Measurements from ENCODE around the gene YPEL1. TPM values are rescaled to one million over a fixed set of nuclear protein-coding genes. Genes with fewer than 3 reads are reported as not detected.
"Not testable (repeated sequence)": the region's sequence is repeated elsewhere in the genome, so short reads cannot be mapped to it uniquely, and the experiment has no call there.

Gene YPEL1
- total and polyA plus RNA-seq, 10 of the 15 experiments (the other 5 are each of a cell fraction or from before 2014, with no cell fraction given), result 0.13 to 5.0 (median 1.6) TPM

DNA sequence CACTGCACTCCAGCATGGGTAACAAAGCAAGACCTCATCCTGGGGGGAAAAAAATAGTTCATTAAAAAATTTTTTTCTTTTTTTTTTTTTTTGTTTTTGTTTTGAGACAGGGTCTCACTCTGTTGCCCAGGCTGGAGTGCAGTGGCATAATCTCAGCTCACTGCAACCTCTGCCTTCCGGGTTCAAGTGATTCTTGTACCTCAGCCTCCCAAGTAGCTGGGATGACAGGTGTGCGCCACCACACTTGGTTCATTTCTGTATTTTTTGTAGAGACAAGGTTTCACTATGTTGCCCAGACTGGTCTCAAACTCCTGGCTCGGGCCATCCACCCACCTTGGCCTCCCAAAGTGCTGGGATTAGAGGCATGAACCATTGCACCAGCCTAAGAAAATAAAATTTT lies 11.1 kb downstream of the YPEL1 start:
- H3K27me3 ChIP-seq (replicated peaks in 1 of 2; ENCODE audit: control insufficient read depth in 2 of 2, insufficient read depth in 2 of 2, low read length in 1 of 2); FAIRE-seq; H3K9ac ChIP-seq (ENCODE audit: control insufficient read depth, insufficient read depth, low read length); ATAC-seq; H3K9me3 ChIP-seq (replicated peaks; ENCODE audit: control insufficient read depth, insufficient read depth, low read length); SMC1A ChIA-PET (ENCODE audit: uncharacterized antibody, unreplicated experiment); H3K4me1 ChIP-seq (ENCODE audit: control insufficient read depth, insufficient read depth, low read length); H4K20me1 ChIP-seq (ENCODE audit: control insufficient read depth, insufficient read depth); H3K36me3 ChIP-seq (ENCODE audit: control insufficient read depth in 2 of 2, insufficient read depth in 2 of 2, low read length in 1 of 2); H3K27ac ChIP-seq (ENCODE audit: control insufficient read depth, insufficient read depth); H3K79me2 ChIP-seq (ENCODE audit: control insufficient read depth, insufficient read depth, low read length); RAD21 ChIA-PET (ENCODE audit: unreplicated experiment); H3K4me2 ChIP-seq (ENCODE audit: control insufficient read depth, insufficient read depth); DNase-seq (ENCODE audit: low read depth, low spot score); BruUV-seq (replicated peaks); H3K4me3 ChIP-seq; H2AFZ ChIP-seq (ENCODE audit: control insufficient read depth, low read depth, low read length); intact Hi-C loops (cut with micrococcal nuclease; ENCODE audit: unreplicated experiment): not testable (repeated sequence)
- ChIA-PET POLR2A (interaction anchor here (1.6 kb wide), 1 partner anchor 73 kb away, joined by 3 read pairs; no protein-coding TSS in a partner anchor), CTCF (interaction anchor here (1.2 kb wide), 1 partner anchor 9 kb away, joined by 3 read pairs; no protein-coding TSS in a partner anchor)
- in situ Hi-C loops (cut with MboI), result loop anchor here (25.0 kb wide), 1 partner anchor 1188 kb away; no protein-coding TSS in a partner anchor
- 64% methylated on average over 3 of the region's 3 CpGs for WGBS (ENCODE audit: insufficient coverage, insufficient replicate concordance, low lambda C conversion rate, missing lambda C conversion rate)

DNA sequence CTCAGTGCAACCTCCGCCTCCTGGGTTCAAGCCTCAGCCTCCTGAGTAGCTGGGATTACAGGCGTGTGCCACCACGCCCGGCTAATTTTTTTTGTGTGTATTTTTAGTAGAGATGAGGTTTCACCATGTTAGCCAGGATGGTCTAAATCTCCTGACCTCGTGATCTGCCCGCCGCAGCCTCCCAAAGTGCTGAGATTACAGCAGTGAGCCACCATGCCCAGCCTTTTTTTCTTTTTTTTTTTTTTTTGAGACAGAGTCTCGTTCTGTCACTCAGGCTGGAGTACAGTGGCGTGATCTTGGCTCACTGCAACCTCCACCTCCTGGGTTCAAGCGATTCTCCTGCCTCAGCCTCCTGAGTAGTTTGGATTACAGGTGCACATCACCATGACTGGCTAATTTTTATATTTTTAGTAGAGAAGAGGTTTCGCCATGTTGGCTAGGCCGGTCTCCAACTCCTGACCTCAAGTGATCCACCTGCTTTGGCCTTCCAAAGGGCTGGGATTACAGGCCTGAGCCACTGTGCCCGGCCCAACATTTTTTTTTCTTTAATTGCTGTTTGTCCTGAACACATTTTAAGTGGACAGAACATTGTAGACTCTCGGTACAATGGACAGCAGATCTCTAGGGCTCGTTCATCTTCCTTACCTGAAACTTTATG lies 14.3 kb downstream of the YPEL1 start:
- BruUV-seq (replicated peaks); H3K9ac ChIP-seq (ENCODE audit: control insufficient read depth, insufficient read depth, low read length); DNase-seq (ENCODE audit: low read depth, low spot score); H3K4me3 ChIP-seq; H3K79me2 ChIP-seq (ENCODE audit: control insufficient read depth, insufficient read depth, low read length); H2AFZ ChIP-seq (ENCODE audit: control insufficient read depth, low read depth, low read length); CTCF ChIA-PET; H3K27ac ChIP-seq (ENCODE audit: control insufficient read depth, insufficient read depth); FAIRE-seq; H3K27me3 ChIP-seq (replicated peaks in 1 of 2; ENCODE audit: control insufficient read depth in 2 of 2, insufficient read depth in 2 of 2, low read length in 1 of 2); ATAC-seq; H3K4me1 ChIP-seq (ENCODE audit: control insufficient read depth, insufficient read depth, low read length); SMC1A ChIA-PET (ENCODE audit: uncharacterized antibody, unreplicated experiment); H3K4me2 ChIP-seq (ENCODE audit: control insufficient read depth, insufficient read depth); intact Hi-C loops (cut with micrococcal nuclease; ENCODE audit: unreplicated experiment); H3K36me3 ChIP-seq (ENCODE audit: control insufficient read depth in 2 of 2, insufficient read depth in 2 of 2, low read length in 1 of 2); H3K9me3 ChIP-seq (replicated peaks; ENCODE audit: control insufficient read depth, insufficient read depth, low read length); H4K20me1 ChIP-seq (ENCODE audit: control insufficient read depth, insufficient read depth): not testable (repeated sequence)
- POLR2A ChIA-PET, result interaction anchor here (0.6 kb wide), 1 partner anchor 323 kb away, joined by 3 read pairs; no protein-coding TSS in a partner anchor
- WGBS (ENCODE audit: insufficient coverage, insufficient replicate concordance, low lambda C conversion rate, missing lambda C conversion rate), result 68% methylated on average over 14 of the region's 15 CpGs
- RAD21 ChIA-PET (ENCODE audit: unreplicated experiment), result interaction anchor here (1.4 kb wide), 1 partner anchor 42 kb away, joined by 4 read pairs; no protein-coding TSS in a partner anchor
- in situ Hi-C loops (cut with MboI), result loop anchor here (25.0 kb wide), 1 partner anchor 1191 kb away; no protein-coding TSS in a partner anchor

DNA sequence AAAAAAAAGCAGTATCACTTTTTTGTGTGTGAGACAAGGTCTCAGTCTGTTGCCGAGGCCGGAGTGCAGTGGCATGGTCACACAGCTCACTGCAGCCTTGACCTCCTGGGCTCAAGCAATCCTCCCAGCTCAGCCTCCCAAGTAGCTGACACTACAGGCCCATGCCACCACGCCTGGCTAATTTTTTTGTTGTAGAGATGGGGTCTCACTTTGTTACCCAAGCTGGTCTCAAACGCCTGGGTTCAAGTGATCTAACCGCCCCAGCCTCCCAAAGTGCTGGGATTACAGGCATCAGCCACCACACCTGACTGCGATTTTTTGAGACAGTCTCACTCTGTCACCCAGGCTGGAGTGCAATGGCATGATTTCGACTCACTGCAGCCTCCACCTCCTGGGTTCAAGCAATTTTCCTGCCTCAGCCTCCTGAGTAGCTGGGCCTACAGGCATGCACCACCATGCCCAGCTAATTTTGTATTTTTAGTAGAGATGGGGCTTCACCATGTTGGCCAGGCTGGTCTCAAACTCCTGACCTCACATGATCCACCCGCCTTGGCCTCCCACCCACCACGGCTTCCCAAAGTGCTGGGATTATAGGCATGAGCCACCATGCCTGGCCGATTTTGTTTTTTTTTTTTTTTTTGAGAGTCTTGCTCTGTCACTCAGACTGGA lies 15.3 kb downstream of the YPEL1 start:
- DNase-seq (ENCODE audit: low read depth, low spot score), result not testable (repeated sequence)
- RAD21 ChIA-PET (ENCODE audit: unreplicated experiment), result interaction anchor here (1.4 kb wide), 1 partner anchor 43 kb away, joined by 4 read pairs; no protein-coding TSS in a partner anchor

More for the DNA sequence above, 15.3 kb downstream of the YPEL1 start:
- BruUV-seq (replicated peaks); intact Hi-C loops (cut with micrococcal nuclease; ENCODE audit: unreplicated experiment); CTCF ChIA-PET; H3K36me3 ChIP-seq (ENCODE audit: control insufficient read depth in 2 of 2, insufficient read depth in 2 of 2, low read length in 1 of 2); H3K79me2 ChIP-seq (ENCODE audit: control insufficient read depth, insufficient read depth, low read length); H3K9ac ChIP-seq (ENCODE audit: control insufficient read depth, insufficient read depth, low read length); H4K20me1 ChIP-seq (ENCODE audit: control insufficient read depth, insufficient read depth); H3K4me1 ChIP-seq (ENCODE audit: control insufficient read depth, insufficient read depth, low read length); H3K4me2 ChIP-seq (ENCODE audit: control insufficient read depth, insufficient read depth); ATAC-seq; FAIRE-seq; H2AFZ ChIP-seq (ENCODE audit: control insufficient read depth, low read depth, low read length); H3K27ac ChIP-seq (ENCODE audit: control insufficient read depth, insufficient read depth); H3K4me3 ChIP-seq; H3K27me3 ChIP-seq (replicated peaks in 1 of 2; ENCODE audit: control insufficient read depth in 2 of 2, insufficient read depth in 2 of 2, low read length in 1 of 2); H3K9me3 ChIP-seq (replicated peaks; ENCODE audit: control insufficient read depth, insufficient read depth, low read length): not testable (repeated sequence)
- 68% methylated on average over 10 of the region's 10 CpGs for WGBS (ENCODE audit: insufficient coverage, insufficient replicate concordance, low lambda C conversion rate, missing lambda C conversion rate)
- in situ Hi-C loops (cut with MboI), result loop anchor here (25.0 kb wide), 1 partner anchor 1192 kb away; no protein-coding TSS in a partner anchor
- ChIA-PET SMC1A (ENCODE audit: uncharacterized antibody, unreplicated experiment) (interaction anchor here (0.6 to 0.9 kb wide), 2 partner anchors 41 to 80 kb away, joined by 3 read pairs; no protein-coding TSS in a partner anchor), POLR2A (interaction anchor here (0.6 kb wide), 1 partner anchor 324 kb away, joined by 3 read pairs; no protein-coding TSS in a partner anchor)

All from GM12878 (cell line).